ENCODE results near the gene FMO3.
A peak's percentile ranks its signal among the peaks of the same experiment; 100 is the strongest.

DNA sequence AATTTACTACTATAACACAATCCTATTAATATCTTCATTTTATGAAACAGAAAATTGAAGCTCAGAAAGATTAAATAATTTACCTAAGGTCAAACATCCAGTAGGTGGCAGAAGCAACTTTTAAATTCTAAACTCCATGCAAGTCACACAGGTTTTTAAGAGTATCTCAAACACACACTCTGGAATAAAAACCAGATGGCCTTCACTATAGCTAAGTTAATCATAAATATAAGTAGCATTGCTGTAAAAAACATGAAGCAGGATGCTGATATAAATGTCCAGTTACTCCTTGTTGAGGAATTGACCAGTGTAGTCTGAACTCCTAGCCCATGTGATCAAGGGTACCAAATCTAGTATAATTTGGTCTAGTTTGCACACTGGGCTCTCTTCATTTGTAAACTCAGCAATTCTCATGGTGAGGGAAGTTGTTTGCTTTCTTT is 9.4 kb upstream of the FMO3 start:
- TF ChIP-seq, protein P1, sequence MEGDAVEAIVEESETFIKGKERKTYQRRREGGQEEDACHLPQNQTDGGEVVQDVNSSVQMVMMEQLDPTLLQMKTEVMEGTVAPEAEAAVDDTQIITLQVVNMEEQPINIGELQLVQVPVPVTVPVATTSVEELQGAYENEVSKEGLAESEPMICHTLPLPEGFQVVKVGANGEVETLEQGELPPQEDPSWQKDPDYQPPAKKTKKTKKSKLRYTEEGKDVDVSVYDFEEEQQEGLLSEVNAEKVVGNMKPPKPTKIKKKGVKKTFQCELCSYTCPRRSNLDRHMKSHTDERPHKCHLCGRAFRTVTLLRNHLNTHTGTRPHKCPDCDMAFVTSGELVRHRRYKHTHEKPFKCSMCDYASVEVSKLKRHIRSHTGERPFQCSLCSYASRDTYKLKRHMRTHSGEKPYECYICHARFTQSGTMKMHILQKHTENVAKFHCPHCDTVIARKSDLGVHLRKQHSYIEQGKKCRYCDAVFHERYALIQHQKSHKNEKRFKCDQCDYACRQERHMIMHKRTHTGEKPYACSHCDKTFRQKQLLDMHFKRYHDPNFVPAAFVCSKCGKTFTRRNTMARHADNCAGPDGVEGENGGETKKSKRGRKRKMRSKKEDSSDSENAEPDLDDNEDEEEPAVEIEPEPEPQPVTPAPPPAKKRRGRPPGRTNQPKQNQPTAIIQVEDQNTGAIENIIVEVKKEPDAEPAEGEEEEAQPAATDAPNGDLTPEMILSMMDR (conservative IDR thresholded peaks at IDR 0.05; ENCODE audit: low read length), result peak; percentile 78
- no peak for TF ChIP-seq EZH2phosphoT487 (IDR thresholded peaks at IDR 0.05; ENCODE audit: borderline replicate concordance, low read depth, low read length)
